Right atrium auricular region (tissue), 2 donors: ENCODE data around the gene LRFN2. TPM values are rescaled to one million over a fixed set of nuclear protein-coding genes. Genes with fewer than 3 reads are reported as not detected.

Source experiments
- DNase-seq: peaks from one replicate; pipeline ENCODE4 v3.0.0-alpha.2; 2019; ENCODE audit warnings: low spot score
- H3K27ac ChIP-seq, 2 donors: fragments of 200-600 bp; sonication (generic); 1 replicate in 1 of 2; 2 replicates in 1 of 2; pipeline ENCODE4 v1.5.1; 2016 to 2019
- H3K27me3 ChIP-seq, 2 donors: fragments of 200-600 bp; sonication (generic); one replicate each; pipeline versions ENCODE4 v1.5.1 to v1.6.0; 2017 to 2019
- H3K36me3 ChIP-seq: fragments of 200-600 bp; sonication (generic); one replicate; pipeline ENCODE4 v1.5.1; 2016
- H3K4me1 ChIP-seq, 2 donors: fragments of 200-600 bp; sonication (generic); one replicate each; pipeline versions ENCODE4 v1.5.1 to v1.6.0; 2017 to 2019
- H3K4me3 ChIP-seq, 2 donors: fragments of 200-600 bp; sonication (generic); 1 replicate in 1 of 2; 2 replicates in 1 of 2; pipeline ENCODE4 v1.5.1; 2017 to 2019; ENCODE audit warnings: mild to moderate bottlenecking in 1 of 2, moderate library complexity in 1 of 2
- H3K9me3 ChIP-seq, 2 donors: fragments of 200-600 bp; sonication (generic); one replicate each; pipeline ENCODE4 v1.5.1; 2019
- CTCF ChIP-seq, 2 donors: fragments of 200-600 bp; sonication (generic); IDR thresholded peaks; one replicate each; pipeline ENCODE4 v1.5.1; 2019; ENCODE audit warnings: antibody characterized with exemption in 2 of 2
- total RNA-seq, 2 donors: library from RNA; depleted of rRNA; stranded (reverse); fragments of >200 nt; gene quantifications; one replicate each; pipeline ENCODE4 v1.1.0, GENCODE V29; 2016

Gene LRFN2
- total RNA-seq, 2 donors from 2014 or later = not detected

- no peak for TF ChIP-seq CTCF (IDR thresholded peaks at IDR 0.05)
- Histone ChIP-seq H3K27me3 (no peaks in the 10 kb centered on the region), H3K4me1 (no peaks in the 10 kb centered on the region), H3K4me3 (no peak overlapping the region), H3K36me3 (no peaks in the 10 kb centered on the region), H3K27ac (no peak overlapping the region), H3K9me3 (no peaks in the 10 kb centered on the region)
- no peak for DNase-seq
Observed at GRCh38 chr6:40438246-40438887, 148.8 kb downstream of the LRFN2 start.

GRCh38 chr6:40437631-40438030 is 149.5 kb downstream of the LRFN2 start:
- Histone ChIP-seq H3K4me3 (no peak overlapping the region), H3K27ac (no peak overlapping the region), H3K4me1 (no peaks in the 10 kb centered on the region), H3K36me3 (no peaks in the 10 kb centered on the region), H3K27me3 (no peaks in the 10 kb centered on the region), H3K9me3 (no peaks in the 10 kb centered on the region)
- no peak for DNase-seq
- TF ChIP-seq CTCF (IDR thresholded peaks at IDR 0.05) = no peak

- DNase-seq = no peak
- H3K36me3 ChIP-seq = no peaks in the 10 kb centered on the region
- no peak overlapping the region for H3K4me3 ChIP-seq
- TF ChIP-seq CTCF (IDR thresholded peaks at IDR 0.05) = no peak
- no peaks in the 10 kb centered on the region for H3K4me1 ChIP-seq
- H3K27me3 ChIP-seq = no peaks in the 10 kb centered on the region
- no peak overlapping the region for H3K27ac ChIP-seq
- no peaks in the 10 kb centered on the region for H3K9me3 ChIP-seq
Observed at GRCh38 chr6:40436685-40437604, 150.2 kb downstream of the LRFN2 start.

- no peak overlapping the region for H3K27ac ChIP-seq
- no peaks in the 10 kb centered on the region for H3K4me1 ChIP-seq
- no peaks in the 10 kb centered on the region for H3K27me3 ChIP-seq
- TF ChIP-seq CTCF (IDR thresholded peaks at IDR 0.05) = no peak
- DNase-seq = no peak
- H3K36me3 ChIP-seq = no peaks in the 10 kb centered on the region
- no peak overlapping the region for H3K4me3 ChIP-seq
- no peaks in the 10 kb centered on the region for H3K9me3 ChIP-seq
Observed at GRCh38 chr6:40432982-40433381, 154.2 kb downstream of the LRFN2 start.

- Histone ChIP-seq H3K27me3 (no peaks in the 10 kb centered on the region), H3K27ac (no peak overlapping the region), H3K36me3 (no peaks in the 10 kb centered on the region), H3K9me3 (no peaks in the 10 kb centered on the region), H3K4me3 (no peak overlapping the region), H3K4me1 (peaks cover 0 to 2% of the 10 kb centered on the region in 2 donors)
- TF ChIP-seq CTCF (IDR thresholded peaks at IDR 0.05) = no peak
- no peak for DNase-seq
Observed at GRCh38 chr6:40431706-40432105, 155.5 kb downstream of the LRFN2 start.
